ENCODE measurements around the gene CLCN7.

The CLCN7 gene

DNA sequence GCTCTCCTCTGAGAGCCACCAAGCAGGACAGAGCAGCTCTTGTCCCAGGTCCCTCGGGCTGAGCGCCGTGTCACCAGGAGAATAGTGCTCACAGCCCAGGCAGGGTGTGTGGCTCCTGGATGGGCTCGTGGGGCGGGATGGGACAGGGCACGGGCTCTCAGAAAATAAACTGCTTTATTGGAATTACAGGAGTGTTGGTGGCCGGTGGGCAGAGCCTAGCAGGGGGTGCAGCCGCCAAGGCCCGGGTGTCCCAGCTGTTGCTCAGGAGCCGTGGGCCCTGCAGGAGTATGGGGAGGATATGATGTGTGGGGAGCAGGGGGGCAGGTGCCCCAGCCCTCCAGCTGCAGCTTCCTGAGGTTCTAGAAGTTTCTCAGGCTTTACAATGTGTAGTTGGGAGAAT lies 35.4 kb upstream of the CLCN7 start:
- H3K4me1 ChIP-seq (ENCODE audit: insufficient read depth, poor library complexity, severe bottlenecking): no peaks in the 10 kb centered on the region
- H3K9me3 ChIP-seq (ENCODE audit: severe bottlenecking): peaks cover 4% of the 10 kb centered on the region
- H3K27me3 ChIP-seq (ENCODE audit: insufficient read depth, poor library complexity, severe bottlenecking): no peaks in the 10 kb centered on the region
- TF ChIP-seq, protein P1, sequence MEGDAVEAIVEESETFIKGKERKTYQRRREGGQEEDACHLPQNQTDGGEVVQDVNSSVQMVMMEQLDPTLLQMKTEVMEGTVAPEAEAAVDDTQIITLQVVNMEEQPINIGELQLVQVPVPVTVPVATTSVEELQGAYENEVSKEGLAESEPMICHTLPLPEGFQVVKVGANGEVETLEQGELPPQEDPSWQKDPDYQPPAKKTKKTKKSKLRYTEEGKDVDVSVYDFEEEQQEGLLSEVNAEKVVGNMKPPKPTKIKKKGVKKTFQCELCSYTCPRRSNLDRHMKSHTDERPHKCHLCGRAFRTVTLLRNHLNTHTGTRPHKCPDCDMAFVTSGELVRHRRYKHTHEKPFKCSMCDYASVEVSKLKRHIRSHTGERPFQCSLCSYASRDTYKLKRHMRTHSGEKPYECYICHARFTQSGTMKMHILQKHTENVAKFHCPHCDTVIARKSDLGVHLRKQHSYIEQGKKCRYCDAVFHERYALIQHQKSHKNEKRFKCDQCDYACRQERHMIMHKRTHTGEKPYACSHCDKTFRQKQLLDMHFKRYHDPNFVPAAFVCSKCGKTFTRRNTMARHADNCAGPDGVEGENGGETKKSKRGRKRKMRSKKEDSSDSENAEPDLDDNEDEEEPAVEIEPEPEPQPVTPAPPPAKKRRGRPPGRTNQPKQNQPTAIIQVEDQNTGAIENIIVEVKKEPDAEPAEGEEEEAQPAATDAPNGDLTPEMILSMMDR (IDR thresholded peaks at IDR 0.05; ENCODE audit: poor library complexity, severe bottlenecking): no peak
- no peak overlapping the region for H3K4me3 ChIP-seq (ENCODE audit: severe bottlenecking)
- H3K36me3 ChIP-seq (ENCODE audit: low read depth): no peaks in the 10 kb centered on the region
- DNase-seq (ENCODE audit: low spot score): no peak
- ATAC-seq (ENCODE audit: low read depth): no peak
- no peak overlapping the region for H3K27ac ChIP-seq (ENCODE audit: poor library complexity, severe bottlenecking)

DNA sequence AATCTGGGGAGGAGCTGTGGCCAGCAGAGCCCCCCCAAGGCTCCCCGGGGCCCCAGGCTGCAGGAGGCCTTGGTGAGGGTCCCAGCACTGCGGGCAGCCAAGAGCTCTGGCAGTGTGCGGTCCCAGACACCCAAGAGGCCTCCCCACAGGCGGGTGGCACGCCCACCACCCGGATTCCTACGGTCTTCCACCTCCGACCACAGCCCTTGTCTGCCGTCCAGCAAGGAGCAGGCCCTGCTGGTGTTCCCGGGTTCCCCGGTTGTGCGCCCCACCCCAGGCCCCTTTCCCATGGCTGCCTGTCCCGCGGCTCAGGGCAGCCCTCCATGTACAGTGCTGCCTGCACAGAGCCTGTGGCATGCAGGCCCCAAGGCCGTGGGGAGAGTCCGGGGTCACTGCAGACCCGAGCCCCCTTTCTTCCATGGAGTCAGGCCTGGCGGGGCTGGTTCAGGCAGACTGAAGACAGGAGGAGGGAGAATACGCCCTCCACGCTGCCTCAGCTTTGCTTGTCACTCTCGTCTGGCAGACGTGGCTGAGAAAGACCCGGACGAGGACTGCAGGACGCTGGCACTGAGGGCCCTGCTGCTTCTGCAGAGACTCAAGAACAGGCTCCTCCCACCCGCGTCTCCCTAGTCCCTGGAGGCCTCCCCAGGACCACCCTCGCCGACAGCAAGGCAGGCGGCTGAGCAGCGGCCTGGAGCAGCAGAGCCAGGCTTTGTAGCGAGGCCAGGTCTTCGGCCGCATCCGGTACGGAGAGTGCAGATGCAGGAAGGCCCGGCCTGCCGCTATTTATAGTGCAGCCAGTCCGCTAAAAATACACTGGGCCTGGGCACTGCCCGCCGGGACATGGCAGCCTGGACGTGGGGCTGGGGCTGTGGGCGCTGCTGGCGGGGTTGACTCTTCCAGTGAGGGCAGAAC lies 34.7 kb upstream of the CLCN7 start:
- no peak for ATAC-seq (ENCODE audit: low read depth)
- no peaks in the 10 kb centered on the region for H3K36me3 ChIP-seq (ENCODE audit: low read depth)
- no peaks in the 10 kb centered on the region for H3K4me1 ChIP-seq (ENCODE audit: insufficient read depth, poor library complexity, severe bottlenecking)

DNA sequence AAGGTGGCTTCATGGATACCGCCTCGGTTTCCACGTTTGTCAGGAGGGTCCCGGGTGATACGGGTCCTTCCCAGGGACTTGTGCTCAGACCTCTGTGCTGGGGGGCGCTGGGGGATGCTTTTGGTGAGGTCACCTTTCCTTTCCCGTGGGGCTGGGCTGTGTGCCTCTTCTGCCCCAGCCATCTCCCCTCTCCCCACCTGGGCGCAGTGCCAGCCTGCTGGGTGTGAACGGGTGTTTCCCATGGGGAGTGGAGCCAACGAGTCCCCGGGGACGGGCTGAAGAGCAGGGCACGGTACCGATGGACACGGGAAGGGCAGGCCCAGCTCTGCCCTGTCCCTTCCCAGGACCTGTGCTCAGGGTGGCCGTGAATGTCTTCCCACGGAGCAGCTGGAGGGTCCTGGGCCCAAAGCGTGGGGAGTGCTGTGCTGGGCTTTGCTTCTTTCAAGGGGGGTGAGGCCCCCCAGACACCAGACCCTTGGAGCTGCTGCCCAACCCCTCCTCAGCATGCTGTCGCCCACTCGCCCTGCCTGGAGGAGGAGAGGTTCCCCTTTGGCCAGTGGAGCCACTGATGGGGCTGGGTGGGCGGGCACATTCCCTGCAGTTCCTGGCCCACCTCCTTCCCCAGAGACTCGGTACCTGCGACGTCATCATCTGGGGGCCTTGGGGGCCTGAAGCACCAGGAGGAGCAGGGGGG lies 33.8 kb upstream of the CLCN7 start:
- TF ChIP-seq, protein P1 (IDR thresholded peaks at IDR 0.05; ENCODE audit: poor library complexity, severe bottlenecking): no peak
- Histone ChIP-seq H3K4me3 (ENCODE audit: severe bottlenecking) (no peak overlapping the region), H3K27ac (ENCODE audit: poor library complexity, severe bottlenecking) (no peak overlapping the region), H3K4me1 (ENCODE audit: insufficient read depth, poor library complexity, severe bottlenecking) (no peaks in the 10 kb centered on the region), H3K9me3 (ENCODE audit: severe bottlenecking) (no peaks in the 10 kb centered on the region), H3K36me3 (ENCODE audit: low read depth) (no peaks in the 10 kb centered on the region; the same call in 1 of the 2 replicates), H3K27me3 (ENCODE audit: insufficient read depth, poor library complexity, severe bottlenecking) (no peaks in the 10 kb centered on the region)
- DNase-seq (ENCODE audit: low spot score): no peak
- ATAC-seq (ENCODE audit: low read depth): no peak

More for the DNA sequence above, 34.7 kb upstream of the CLCN7 start:
- TF ChIP-seq, protein P1 (IDR thresholded peaks at IDR 0.05; ENCODE audit: poor library complexity, severe bottlenecking): no peak
- H3K27me3 ChIP-seq (ENCODE audit: insufficient read depth, poor library complexity, severe bottlenecking): no peaks in the 10 kb centered on the region
- DNase-seq (ENCODE audit: low spot score): no peak
- H3K27ac ChIP-seq (ENCODE audit: poor library complexity, severe bottlenecking): no peak overlapping the region
- no peak overlapping the region for H3K4me3 ChIP-seq (ENCODE audit: severe bottlenecking)
- peaks cover 4% of the 10 kb centered on the region for H3K9me3 ChIP-seq (ENCODE audit: severe bottlenecking)

DNA sequence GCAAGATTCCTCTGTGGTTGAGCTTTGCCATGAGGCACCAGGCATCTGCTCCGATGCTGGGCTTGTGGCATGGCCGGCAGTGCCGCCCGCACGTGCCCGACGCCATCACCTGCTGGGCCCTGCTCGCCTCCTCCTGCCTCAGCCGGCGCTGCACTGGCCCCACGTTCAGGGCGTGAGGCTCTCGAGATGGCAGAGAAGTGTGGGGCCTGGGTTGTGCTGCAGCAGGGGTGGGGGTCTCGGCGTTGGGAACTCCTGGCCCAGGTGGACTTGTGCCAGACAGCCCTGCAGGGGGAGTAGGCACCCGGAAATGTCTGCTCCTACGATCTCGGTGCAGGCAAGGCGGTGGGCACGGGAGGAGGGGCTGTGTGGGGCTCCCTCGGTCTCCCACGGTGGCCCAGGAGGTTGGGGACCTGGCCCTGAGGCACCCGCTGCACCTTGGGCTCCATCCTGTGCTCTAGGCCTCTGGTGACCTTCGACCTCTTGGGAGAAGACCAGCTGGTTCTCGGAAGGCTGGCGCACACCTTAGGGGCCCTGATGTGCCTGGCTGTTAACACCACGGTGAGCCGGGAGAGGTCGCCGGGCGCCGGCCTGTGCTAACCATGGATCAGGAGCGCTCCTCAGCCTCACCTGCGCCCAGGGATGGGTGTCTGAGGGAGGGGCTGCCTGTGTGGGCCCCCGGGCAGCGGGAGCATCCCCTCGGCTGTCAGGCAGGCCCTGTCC lies 31.8 kb upstream of the CLCN7 start:
- TF ChIP-seq, protein P1 (IDR thresholded peaks at IDR 0.05; ENCODE audit: poor library complexity, severe bottlenecking): no peak
- DNase-seq (ENCODE audit: low spot score) (no peak), ATAC-seq (ENCODE audit: low read depth) (no peak)
- Histone ChIP-seq H3K9me3 (ENCODE audit: severe bottlenecking) (no peaks in the 10 kb centered on the region), H3K27ac (ENCODE audit: poor library complexity, severe bottlenecking) (no peak overlapping the region), H3K36me3 (ENCODE audit: low read depth) (peaks cover 16% of the 10 kb centered on the region), H3K27me3 (ENCODE audit: insufficient read depth, poor library complexity, severe bottlenecking) (no peaks in the 10 kb centered on the region), H3K4me3 (ENCODE audit: severe bottlenecking) (no peak overlapping the region), H3K4me1 (ENCODE audit: insufficient read depth, poor library complexity, severe bottlenecking) (no peaks in the 10 kb centered on the region)

Data from RWPE2 (cell line).